Osteoblast (primary cell): ENCODE measurements around the gene REXO4. TPM values are rescaled to one million over a fixed set of nuclear protein-coding genes. Genes with fewer than 3 reads are reported as not detected.

ENCODE experiments used
- DNase-seq: peaks from one replicate; pipeline ENCODE4 v3.0.0; 2011; ENCODE audit warnings: low spot score, mixed read lengths; ENCODE audit not compliant: insufficient read length; ENCODE audit errors: missing footprints
- H2AFZ ChIP-seq: 2 replicates; pipeline ENCODE4 v1.6.0; 2011; ENCODE audit warnings: mild to moderate bottlenecking, low read length
- H3K27ac ChIP-seq: 2 replicates; pipeline ENCODE4 v1.5.1; 2011; ENCODE audit warnings: mild to moderate bottlenecking, low read depth, low read length, moderate library complexity
- H3K27me3 ChIP-seq: 2 replicates; pipeline ENCODE4 v1.6.0; 2012; ENCODE audit warnings: mild to moderate bottlenecking, control low read depth, inconsistent platforms, low read length, moderate library complexity; ENCODE audit not compliant: insufficient read depth
- H3K36me3 ChIP-seq: 2 replicates; pipeline ENCODE4 v1.5.1; 2011; ENCODE audit warnings: mild to moderate bottlenecking, low read length, control low read depth, moderate library complexity; ENCODE audit not compliant: insufficient read depth
- H3K4me1 ChIP-seq: 2 replicates; pipeline ENCODE4 v1.5.1; 2011; ENCODE audit warnings: mild to moderate bottlenecking, low read length, control low read depth, moderate library complexity; ENCODE audit not compliant: insufficient read depth
- H3K4me2 ChIP-seq: 2 replicates; pipeline ENCODE4 v1.6.0; 2011; ENCODE audit warnings: mild to moderate bottlenecking, low read length; ENCODE audit not compliant: insufficient read depth
- H3K4me3 ChIP-seq: fragments of 200-600 bp; sonication (generic); 3 replicates; pipeline ENCODE4 v1.5.1; 2012; ENCODE audit warnings: mild to moderate bottlenecking, low read length, inconsistent platforms; ENCODE audit not compliant: insufficient read depth
- H3K79me2 ChIP-seq: 2 replicates; pipeline ENCODE4 v1.6.0; 2012; ENCODE audit warnings: mild to moderate bottlenecking, low read length, control low read depth, inconsistent platforms; ENCODE audit not compliant: insufficient read depth
- H3K9me3 ChIP-seq: 2 replicates; pipeline ENCODE4 v1.5.1; 2011; ENCODE audit warnings: low read depth, low read length, control low read depth
- H4K20me1 ChIP-seq: 2 replicates; pipeline ENCODE4 v1.6.0; 2012; ENCODE audit warnings: mild to moderate bottlenecking, low read length, control low read depth; ENCODE audit not compliant: insufficient read depth
- total RNA-seq: library from RNA; depleted of rRNA; stranded (reverse); fragments of >200 nt; gene quantifications from 2 replicates; pipeline ENCODE4 v1.2.3, GENCODE V29; 2012
- TF ChIP-seq, protein P1 (sequence below): IDR thresholded peaks from 2 replicates; pipeline ENCODE4 v1.5.1; 2011; ENCODE audit warnings: mild to moderate bottlenecking, low read depth, low read length, moderate library complexity; ENCODE audit errors: extremely low read depth

The REXO4 gene
- total RNA-seq, 1 donor = 11.9 TPM

DNA sequence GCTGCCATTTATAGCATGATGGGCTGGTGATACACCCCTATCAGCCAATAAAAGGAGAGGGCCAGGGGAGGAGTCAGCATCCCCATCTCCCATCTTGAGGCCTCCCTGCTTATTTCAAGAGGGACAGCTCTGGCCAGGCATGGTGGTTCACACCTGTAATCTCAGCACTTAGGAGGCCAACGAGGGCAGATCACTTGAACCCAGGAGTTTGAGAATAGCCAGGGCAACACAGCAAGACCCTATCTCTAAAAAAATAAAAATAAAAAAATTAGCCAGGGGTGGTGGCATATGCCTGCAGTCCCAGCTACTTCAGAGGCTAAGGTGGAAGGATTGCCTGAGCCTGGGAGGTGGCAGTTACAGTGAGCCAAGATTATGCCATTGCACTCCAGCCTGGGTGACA lies 9.8 kb downstream of the REXO4 start:
- H3K4me1 ChIP-seq = peaks cover 10% of the 10 kb centered on the region
- peaks cover 8% of the 10 kb centered on the region for H3K79me2 ChIP-seq
- TF ChIP-seq, protein P1, sequence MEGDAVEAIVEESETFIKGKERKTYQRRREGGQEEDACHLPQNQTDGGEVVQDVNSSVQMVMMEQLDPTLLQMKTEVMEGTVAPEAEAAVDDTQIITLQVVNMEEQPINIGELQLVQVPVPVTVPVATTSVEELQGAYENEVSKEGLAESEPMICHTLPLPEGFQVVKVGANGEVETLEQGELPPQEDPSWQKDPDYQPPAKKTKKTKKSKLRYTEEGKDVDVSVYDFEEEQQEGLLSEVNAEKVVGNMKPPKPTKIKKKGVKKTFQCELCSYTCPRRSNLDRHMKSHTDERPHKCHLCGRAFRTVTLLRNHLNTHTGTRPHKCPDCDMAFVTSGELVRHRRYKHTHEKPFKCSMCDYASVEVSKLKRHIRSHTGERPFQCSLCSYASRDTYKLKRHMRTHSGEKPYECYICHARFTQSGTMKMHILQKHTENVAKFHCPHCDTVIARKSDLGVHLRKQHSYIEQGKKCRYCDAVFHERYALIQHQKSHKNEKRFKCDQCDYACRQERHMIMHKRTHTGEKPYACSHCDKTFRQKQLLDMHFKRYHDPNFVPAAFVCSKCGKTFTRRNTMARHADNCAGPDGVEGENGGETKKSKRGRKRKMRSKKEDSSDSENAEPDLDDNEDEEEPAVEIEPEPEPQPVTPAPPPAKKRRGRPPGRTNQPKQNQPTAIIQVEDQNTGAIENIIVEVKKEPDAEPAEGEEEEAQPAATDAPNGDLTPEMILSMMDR = no peak
- no peaks in the 10 kb centered on the region for H3K9me3 ChIP-seq
- DNase-seq = no peak
- H3K4me3 ChIP-seq = no peak overlapping the region
- no peak overlapping the region for H3K27ac ChIP-seq
- peaks cover 13% of the 10 kb centered on the region for H4K20me1 ChIP-seq
- no peaks in the 10 kb centered on the region for H3K27me3 ChIP-seq
- no peak overlapping the region for H2AFZ ChIP-seq
- H3K4me2 ChIP-seq = no peak overlapping the region
- peaks cover 43% of the 10 kb centered on the region for H3K36me3 ChIP-seq

DNA sequence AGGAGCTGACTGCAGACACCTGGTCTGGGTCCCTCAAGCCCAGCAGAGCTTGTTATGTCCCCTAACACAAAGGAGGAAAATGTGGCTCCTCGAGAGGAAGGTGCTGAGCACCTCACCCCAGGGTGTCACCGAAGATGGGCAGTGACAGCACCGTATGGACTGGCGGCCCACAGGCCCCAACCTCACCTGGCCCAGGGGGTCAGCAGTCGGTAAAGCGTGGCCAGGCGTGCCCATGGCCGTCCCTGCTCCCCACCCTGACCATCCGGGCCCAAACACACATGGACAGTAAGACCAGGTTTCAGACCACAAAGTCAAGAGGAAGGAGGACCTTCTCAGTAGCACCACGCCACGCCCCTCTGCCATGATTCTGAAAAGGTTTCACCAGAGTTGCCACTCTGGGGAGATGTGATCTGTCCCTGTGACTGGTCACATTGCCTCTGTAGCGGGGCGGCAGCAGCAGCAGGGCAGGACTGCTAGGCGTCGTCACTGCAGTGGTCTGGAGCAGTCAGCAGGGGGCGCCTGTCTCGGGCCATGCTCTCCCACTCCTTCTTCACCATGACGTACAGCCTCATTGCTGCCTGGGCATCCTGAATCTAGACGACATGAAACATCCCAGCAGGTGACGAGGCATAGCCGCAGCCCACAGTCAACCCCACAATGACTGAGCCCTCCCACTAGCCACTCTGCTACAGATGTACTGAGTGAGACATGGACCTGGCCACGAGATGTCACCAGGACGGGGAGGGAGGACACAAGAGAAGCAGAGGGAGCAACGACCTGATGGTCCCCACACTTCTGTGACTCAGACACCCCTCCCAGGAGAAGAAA lies 11.1 kb downstream of the REXO4 start:
- TF ChIP-seq, protein P1 = peak; percentile 90
- no peaks in the 10 kb centered on the region for H3K27me3 ChIP-seq
- H3K9me3 ChIP-seq = no peaks in the 10 kb centered on the region
- no peak overlapping the region for H3K4me3 ChIP-seq
- H3K27ac ChIP-seq = no peak overlapping the region
- peak; percentile 98 for DNase-seq
- no peak overlapping the region for H3K4me2 ChIP-seq
- peaks cover 3% of the 10 kb centered on the region for H3K79me2 ChIP-seq
- peaks cover 11% of the 10 kb centered on the region for H4K20me1 ChIP-seq
- no peak overlapping the region for H2AFZ ChIP-seq
- H3K4me1 ChIP-seq = peaks cover 10% of the 10 kb centered on the region
- peaks cover 35% of the 10 kb centered on the region for H3K36me3 ChIP-seq

DNA sequence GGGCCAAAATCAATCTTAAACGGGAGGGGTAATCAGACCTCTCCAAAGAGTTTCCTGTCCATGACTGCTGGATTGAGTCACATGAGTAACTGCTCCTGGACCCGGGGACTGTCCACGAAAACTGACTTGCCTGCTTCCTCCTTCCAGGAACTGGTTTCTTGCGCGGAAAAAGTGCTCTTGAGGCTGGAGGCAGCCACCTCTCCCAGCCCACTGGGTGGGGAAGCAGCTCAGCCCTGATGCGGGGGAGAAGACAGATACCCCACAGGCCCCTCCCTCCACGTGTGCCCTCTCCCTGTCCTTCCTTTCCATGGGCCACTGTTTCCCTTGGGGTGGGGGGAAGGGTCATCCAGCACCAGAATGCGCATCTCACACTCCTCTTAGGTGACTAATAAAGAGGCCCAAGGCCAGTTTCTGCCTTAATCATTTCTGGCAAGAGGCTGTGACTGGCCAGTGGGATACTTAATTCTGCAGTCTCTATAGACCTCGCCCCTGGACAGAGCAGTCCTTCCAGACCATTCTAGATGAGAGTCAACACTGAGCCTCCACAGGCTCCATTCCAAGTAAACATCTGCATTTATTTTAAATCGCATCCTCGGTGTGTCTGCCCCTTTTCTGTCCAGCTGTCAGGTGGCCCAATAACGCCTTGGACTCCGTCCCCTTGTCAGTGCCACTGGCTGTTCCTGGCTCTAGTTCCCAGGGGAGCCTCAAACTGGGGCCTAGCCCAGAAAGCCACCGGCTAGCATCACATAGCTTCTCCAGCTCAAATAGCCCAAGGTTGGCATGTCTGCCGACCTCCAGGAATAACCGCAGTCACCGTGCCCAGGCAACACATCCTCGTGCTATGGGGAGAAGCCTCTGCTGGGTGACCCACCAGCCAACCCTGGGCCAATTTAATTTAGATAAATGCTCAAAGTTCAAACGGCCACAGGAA lies 12.0 kb downstream of the REXO4 start:
- Histone ChIP-seq H3K4me1 (peaks cover 10% of the 10 kb centered on the region), H3K4me3 (no peak overlapping the region), H3K27me3 (no peaks in the 10 kb centered on the region), H3K4me2 (peak overlapping the region; percentile 14), H3K79me2 (no peaks in the 10 kb centered on the region), H3K9me3 (no peaks in the 10 kb centered on the region), H3K27ac (peak overlapping the region; percentile 24), H4K20me1 (peaks cover 11% of the 10 kb centered on the region), H2AFZ (no peak overlapping the region), H3K36me3 (peaks cover 29% of the 10 kb centered on the region)
- peak; percentile 93 for DNase-seq
- TF ChIP-seq, protein P1 = no peak
